MM.1S (cell line): ENCODE measurements around the gene SYPL2.

Source experiments
- DNase-seq: peaks from one replicate; pipeline ENCODE4 v3.0.0-alpha.2; 2015
- H2AFZ ChIP-seq: fragments of 300-600 bp; sonication (generic); 2 replicates; pipeline ENCODE4 v1.6.0; 2016; ENCODE audit warnings: antibody characterized with exemption, low read length
- H3F3A ChIP-seq: fragments of 300-600 bp; sonication (generic); 2 replicates; pipeline ENCODE4 v1.6.1; 2016; ENCODE audit warnings: mild to moderate bottlenecking, antibody characterized with exemption, low read length, moderate library complexity, mixed read lengths; ENCODE audit not compliant: insufficient read depth
- H3K27ac ChIP-seq: fragments of 300-600 bp; sonication (generic); 2 replicates; pipeline ENCODE4 v1.5.1; 2016; ENCODE audit warnings: mild to moderate bottlenecking, low read length
- H3K27me3 ChIP-seq: fragments of 300-600 bp; sonication (generic); replicated peaks from 2 replicates; pipeline ENCODE4 v1.6.0; 2016; ENCODE audit warnings: low read length; ENCODE audit not compliant: insufficient read depth
- H3K36me3 ChIP-seq: fragments of 300-600 bp; sonication (generic); replicated peaks from 2 replicates; pipeline ENCODE4 v1.6.1; 2016; ENCODE audit warnings: mild to moderate bottlenecking, low read length, mixed read lengths; ENCODE audit not compliant: insufficient read depth
- H3K4me1 ChIP-seq: fragments of 300-600 bp; sonication (generic); 2 replicates; pipeline ENCODE4 v1.6.1; 2016; ENCODE audit warnings: low read length, mixed read lengths
- H3K4me2 ChIP-seq: fragments of 300-600 bp; sonication (generic); 2 replicates; pipeline ENCODE4 v1.6.0; 2016; ENCODE audit warnings: low read depth, low read length
- H3K4me3 ChIP-seq: fragments of 300-600 bp; sonication (generic); 2 replicates; pipeline ENCODE4 v1.5.1; 2016; ENCODE audit warnings: low read length, mixed read lengths
- H3K79me2 ChIP-seq: fragments of 300-600 bp; sonication (generic); 2 replicates; pipeline ENCODE4 v1.6.1; 2016; ENCODE audit warnings: mixed run types, low read length, mixed read lengths
- H3K9ac ChIP-seq: fragments of 300-600 bp; sonication (generic); 2 replicates; pipeline ENCODE4 v1.6.1; 2016; ENCODE audit warnings: low read length, mixed read lengths
- H3K9me2 ChIP-seq: fragments of 300-600 bp; sonication (generic); replicated peaks from 2 replicates; pipeline ENCODE4 v1.6.1; 2016; ENCODE audit warnings: mild to moderate bottlenecking, low read length, mixed read lengths; ENCODE audit not compliant: insufficient read depth
- H3K9me3 ChIP-seq: fragments of 300-600 bp; sonication (generic); replicated peaks from 2 replicates; pipeline ENCODE4 v1.6.1; 2016; ENCODE audit warnings: mild to moderate bottlenecking, low read length, mixed read lengths; ENCODE audit not compliant: insufficient read depth
- H4K20me1 ChIP-seq: fragments of 300-600 bp; sonication (generic); 2 replicates; pipeline ENCODE4 v1.6.1; 2016; ENCODE audit warnings: mild to moderate bottlenecking, low read length, moderate library complexity, mixed read lengths; ENCODE audit not compliant: insufficient read depth
- EZH2 ChIP-seq: fragments of 300-600 bp; sonication (generic); optimal IDR thresholded peaks from 2 replicates; pipeline ENCODE3; 2017; ENCODE audit warnings: low read depth, mild to moderate bottlenecking, antibody characterized with exemption, low read length, mixed read lengths
- EZH2phosphoT487 ChIP-seq: fragments of 300-600 bp; sonication (generic); IDR thresholded peaks from 2 replicates; pipeline ENCODE4 v1.6.1; 2018; ENCODE audit warnings: antibody characterized with exemption, low read length
- TF ChIP-seq, protein P1 (sequence below): fragments of 300-600 bp; sonication (generic); IDR thresholded peaks from 2 replicates; pipeline ENCODE4 v1.5.1; 2016; ENCODE audit warnings: antibody characterized with exemption, low read length, mixed read lengths

SYPL2 gene

DNA sequence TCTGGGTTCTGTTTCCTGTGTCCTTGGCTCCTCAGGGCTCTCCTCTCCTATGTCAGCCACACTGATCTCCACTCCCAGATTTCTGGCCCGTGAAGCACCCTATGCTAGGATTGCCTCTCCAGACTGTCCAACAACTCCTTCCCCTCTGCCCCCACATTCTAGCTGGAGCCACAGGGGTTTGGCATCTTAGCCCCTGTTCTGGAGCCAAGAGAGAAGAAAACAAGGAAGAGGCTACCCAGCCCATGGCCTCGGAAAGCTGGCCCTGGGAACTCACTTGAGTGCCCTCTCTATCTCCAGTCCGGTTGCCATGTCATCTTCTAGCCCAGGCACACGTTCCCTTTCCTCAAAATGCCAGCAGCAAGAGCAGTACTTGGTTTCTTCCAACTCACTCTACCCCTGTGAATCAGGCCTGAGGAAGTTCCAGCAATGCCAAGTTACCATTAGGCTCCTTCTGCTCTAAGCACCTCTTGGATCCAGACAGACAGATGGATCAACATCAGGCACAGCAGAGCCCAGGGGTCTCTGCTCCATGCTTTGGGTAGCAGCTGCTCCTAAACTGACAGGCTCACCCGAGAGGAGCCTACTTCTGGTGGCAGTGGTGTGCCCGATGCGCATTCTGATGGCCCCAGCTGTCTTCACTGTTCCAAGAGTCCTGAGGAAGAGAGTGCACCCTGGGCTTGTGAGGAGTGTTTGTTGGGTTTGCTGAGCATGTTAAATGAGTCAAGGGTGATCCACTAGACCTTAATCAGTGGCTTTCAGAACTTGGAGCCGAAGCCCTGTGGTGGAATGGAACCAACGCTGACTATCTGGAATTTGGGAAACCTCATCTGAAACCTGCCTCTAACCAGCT lies 61.7 kb downstream of the SYPL2 start:
- Histone ChIP-seq H2AFZ (no peak overlapping the region), H3K27ac (no peak overlapping the region), H3K4me3 (no peak overlapping the region), H3K9ac (no peak overlapping the region), H3K9me2 (no peaks in the 10 kb centered on the region), H3F3A (no peaks in the 10 kb centered on the region), H3K36me3 (no peaks in the 10 kb centered on the region), H3K4me1 (no peaks in the 10 kb centered on the region), H3K4me2 (no peak overlapping the region), H4K20me1 (no peaks in the 10 kb centered on the region), H3K79me2 (no peaks in the 10 kb centered on the region), H3K9me3 (no peaks in the 10 kb centered on the region), H3K27me3 (no peaks in the 10 kb centered on the region)
- DNase-seq, result no peak
- TF ChIP-seq, protein P1, sequence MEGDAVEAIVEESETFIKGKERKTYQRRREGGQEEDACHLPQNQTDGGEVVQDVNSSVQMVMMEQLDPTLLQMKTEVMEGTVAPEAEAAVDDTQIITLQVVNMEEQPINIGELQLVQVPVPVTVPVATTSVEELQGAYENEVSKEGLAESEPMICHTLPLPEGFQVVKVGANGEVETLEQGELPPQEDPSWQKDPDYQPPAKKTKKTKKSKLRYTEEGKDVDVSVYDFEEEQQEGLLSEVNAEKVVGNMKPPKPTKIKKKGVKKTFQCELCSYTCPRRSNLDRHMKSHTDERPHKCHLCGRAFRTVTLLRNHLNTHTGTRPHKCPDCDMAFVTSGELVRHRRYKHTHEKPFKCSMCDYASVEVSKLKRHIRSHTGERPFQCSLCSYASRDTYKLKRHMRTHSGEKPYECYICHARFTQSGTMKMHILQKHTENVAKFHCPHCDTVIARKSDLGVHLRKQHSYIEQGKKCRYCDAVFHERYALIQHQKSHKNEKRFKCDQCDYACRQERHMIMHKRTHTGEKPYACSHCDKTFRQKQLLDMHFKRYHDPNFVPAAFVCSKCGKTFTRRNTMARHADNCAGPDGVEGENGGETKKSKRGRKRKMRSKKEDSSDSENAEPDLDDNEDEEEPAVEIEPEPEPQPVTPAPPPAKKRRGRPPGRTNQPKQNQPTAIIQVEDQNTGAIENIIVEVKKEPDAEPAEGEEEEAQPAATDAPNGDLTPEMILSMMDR, result no peak
- TF ChIP-seq EZH2 (no peak), EZH2phosphoT487 (no peak)

DNA sequence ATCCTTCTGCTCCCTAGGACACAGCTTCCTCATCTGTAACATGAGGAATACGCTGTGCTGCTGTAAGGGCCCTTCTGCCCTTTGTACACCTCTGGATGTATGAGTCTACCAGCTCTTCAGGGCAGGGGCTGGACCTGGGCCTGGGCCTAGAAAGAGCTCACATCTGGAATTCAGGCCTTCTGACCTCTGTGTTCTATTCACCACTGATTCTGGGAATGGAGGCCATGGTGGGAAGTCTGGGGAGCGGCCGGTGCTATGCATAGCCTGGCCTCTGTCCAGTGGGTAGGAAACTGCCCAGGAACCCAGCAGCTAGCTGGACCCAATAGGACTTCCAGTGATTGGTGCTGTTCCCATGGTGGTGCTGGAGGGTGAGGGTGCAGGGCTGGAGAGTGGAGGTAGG lies 62.4 kb downstream of the SYPL2 start:
- H2AFZ ChIP-seq, result no peak overlapping the region
- TF ChIP-seq, protein P1, result no peak
- TF ChIP-seq EZH2phosphoT487 (no peak), EZH2 (no peak)
- no peaks in the 10 kb centered on the region for H3K4me1 ChIP-seq
- H3K9ac ChIP-seq, result no peak overlapping the region
- no peaks in the 10 kb centered on the region for H3K79me2 ChIP-seq
- H4K20me1 ChIP-seq, result no peaks in the 10 kb centered on the region
- H3K4me3 ChIP-seq, result no peak overlapping the region
- no peak overlapping the region for H3K27ac ChIP-seq
- no peaks in the 10 kb centered on the region for H3F3A ChIP-seq
- H3K36me3 ChIP-seq, result no peaks in the 10 kb centered on the region
- H3K4me2 ChIP-seq, result no peak overlapping the region
- no peak for DNase-seq
- H3K27me3 ChIP-seq, result no peaks in the 10 kb centered on the region
- H3K9me3 ChIP-seq, result no peaks in the 10 kb centered on the region
- H3K9me2 ChIP-seq, result no peaks in the 10 kb centered on the region

DNA sequence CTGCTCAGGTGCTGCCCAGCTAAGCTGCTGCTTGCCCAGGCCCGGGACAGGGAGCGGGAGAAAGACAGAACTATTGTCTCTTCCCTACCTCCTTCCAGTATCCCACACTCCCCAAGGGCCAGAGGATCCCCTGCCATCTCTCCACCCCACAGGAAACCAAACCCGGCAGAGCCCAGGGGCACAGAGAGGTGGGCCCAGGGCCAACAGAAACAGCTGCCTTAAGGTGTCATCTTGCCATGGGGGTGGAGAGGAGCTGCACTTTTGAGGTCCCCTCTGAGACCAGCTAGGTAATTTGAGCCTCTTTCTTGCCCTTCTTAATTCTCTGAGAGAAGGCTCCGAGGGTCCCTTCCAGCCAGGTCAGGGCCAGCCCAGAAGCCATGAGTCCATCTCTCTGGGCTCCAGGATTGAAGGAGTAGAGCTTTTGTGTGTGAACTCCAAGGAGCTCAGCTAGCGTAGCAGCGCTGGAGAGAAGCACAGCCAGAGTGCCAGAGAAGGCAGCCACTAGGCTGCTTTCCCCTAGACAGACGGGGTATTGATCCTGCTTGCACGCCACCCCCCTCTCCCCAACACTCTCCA lies 63.6 kb downstream of the SYPL2 start:
- Histone ChIP-seq H3K9me2 (no peaks in the 10 kb centered on the region), H3K9me3 (no peaks in the 10 kb centered on the region), H3K79me2 (no peaks in the 10 kb centered on the region), H3K27me3 (no peaks in the 10 kb centered on the region), H3K4me1 (no peaks in the 10 kb centered on the region), H3K4me3 (no peak overlapping the region), H3K9ac (no peak overlapping the region), H4K20me1 (no peaks in the 10 kb centered on the region), H3K27ac (no peak overlapping the region), H3K4me2 (no peak overlapping the region), H3F3A (no peaks in the 10 kb centered on the region), H2AFZ (no peak overlapping the region), H3K36me3 (no peaks in the 10 kb centered on the region)
- TF ChIP-seq EZH2phosphoT487 (no peak), EZH2 (no peak)
- TF ChIP-seq, protein P1, result no peak
- DNase-seq, result no peak
